IPS-NIHi7 (cell line): ENCODE data around the gene MGME1.
"Not testable (repeated sequence)": the region's sequence is repeated elsewhere in the genome, so short reads cannot be mapped to it uniquely, and the experiment has no call there.

Experiments
- DNase-seq: peaks from one replicate; pipeline ENCODE4 v3.0.0; 2012; ENCODE audit warnings: mixed read lengths; ENCODE audit errors: extremely low spot score

MGME1 gene

DNA sequence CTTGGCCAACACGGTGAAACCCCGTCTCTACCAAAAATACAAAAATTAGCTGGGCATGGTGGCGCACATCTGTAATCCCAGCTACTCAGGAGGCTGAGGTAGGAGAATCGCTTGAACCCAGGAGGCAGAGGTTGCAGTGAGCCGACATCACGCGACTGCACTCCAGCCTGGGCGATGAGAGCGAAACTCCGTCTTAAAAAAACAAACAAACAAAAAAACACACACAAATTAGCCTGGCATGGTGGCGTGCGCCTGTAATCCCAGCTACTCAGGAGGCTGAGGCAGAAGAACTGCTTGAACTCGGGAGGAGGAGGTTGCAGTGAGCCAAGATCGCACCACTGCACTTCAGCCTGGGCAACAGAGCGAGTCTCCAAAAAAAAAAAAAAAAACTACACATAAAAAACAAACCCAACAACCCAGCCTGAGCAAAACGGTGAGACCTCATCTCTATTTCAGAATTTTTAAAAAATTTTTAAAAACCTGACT lies 8.4 kb upstream of the MGME1 start:
- DNase-seq = not testable (repeated sequence)

GRCh38 chr20:17960927-17961586 lies 7.8 kb upstream of the MGME1 start:
- no peak for DNase-seq

DNA sequence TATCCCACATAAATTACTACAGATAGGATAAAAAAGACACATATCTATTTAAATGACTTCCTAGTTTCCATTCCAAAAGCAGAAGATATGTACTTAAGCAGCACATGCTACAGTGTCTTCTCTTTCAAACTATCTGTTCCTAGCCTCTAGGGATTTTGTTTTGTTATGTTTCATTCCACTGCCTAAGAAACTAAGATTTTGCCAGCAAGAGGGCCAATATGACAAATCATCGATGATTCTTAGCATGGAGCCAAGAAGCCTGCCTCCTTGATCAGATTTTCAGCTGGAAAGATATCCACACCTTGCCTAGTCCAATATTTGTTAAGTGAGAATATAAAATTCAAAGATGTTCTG lies 7.3 kb upstream of the MGME1 start:
- DNase-seq = no peak

DNA sequence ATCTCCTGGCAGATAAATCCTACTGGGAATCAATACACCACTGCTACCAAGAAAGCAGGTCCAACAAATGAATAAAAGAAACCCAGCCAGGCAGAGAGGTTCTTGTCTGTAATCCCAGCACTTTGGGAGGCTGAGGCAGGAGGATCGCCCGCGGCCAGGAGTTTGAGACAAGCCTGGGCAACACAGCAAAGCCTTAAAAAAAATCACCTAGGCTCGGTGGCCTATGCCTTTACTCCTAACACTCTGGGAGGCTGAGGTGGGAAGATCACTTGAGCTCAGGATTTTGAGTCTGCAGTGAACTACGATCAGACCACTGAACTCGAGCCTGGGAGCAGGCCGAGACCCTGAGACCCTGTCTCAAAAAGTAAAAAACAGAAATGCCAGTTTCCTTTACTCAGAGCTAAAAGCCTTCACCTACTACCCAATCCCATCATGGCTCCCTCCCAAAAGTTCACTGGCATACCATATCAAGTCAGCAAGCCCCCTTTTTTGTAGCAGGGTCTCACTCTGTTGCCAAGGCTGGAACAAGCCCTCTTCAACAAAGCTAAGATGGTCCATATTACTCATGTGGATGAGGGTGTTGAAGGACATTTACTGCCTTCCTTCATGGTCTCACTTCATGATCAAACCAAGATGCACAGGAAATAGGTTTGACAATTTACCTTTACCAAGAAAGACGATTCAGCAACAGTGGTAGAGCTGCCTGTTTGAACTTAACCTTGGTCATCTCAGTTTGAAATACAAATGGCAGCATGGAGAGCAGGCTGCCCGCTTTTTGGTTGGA lies 5.5 kb upstream of the MGME1 start:
- no peak for DNase-seq

GRCh38 chr20:17964073-17964472 lies 4.7 kb upstream of the MGME1 start:
- DNase-seq = no peak

GRCh38 chr20:17964632-17965031 lies 4.2 kb upstream of the MGME1 start:
- DNase-seq = no peak

GRCh38 chr20:17965042-17965697 lies 3.6 kb upstream of the MGME1 start:
- no peak for DNase-seq

GRCh38 chr20:17966432-17967310 lies 2.1 kb upstream of the MGME1 start:
- no peak for DNase-seq

DNA sequence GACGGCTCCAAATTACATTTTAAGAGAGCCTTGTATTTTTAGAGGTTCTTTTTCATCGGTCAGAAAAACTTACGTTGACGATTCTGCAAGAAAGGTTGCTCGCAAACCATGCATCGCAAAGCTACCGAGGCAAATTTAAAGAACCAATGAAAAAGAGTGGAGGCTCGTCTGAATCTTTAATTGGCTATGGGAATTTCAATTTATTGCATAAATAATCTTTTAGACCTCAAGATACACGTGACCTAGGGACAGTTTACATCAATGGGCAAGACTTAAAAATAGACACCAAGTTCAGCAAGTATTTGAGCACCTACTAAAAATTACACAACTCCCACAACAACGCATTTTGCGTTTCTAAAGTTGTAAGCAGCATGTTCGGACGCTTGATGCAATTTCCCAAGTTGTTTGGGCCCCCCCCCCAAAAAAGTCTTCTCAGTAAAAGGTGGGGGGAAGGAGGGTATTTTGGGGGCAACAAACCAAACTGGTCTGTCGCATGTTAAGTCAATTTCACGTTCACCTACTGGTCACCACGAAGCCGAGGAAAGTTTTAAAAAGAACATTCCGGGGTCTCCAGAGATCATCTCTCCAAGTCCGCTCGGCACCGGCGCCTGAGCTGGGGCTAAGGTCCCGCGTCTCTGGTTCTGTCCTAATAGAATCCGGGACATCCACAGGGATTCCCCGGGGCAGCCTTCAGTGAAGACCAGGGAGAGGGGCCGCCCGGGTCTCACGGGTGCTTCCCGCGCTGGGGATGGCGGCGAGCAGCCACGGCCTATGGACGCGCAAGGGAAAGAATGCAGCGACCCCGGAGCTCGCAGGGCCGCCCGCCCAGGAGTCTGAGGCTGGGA lies 1.1 kb upstream of the MGME1 start:
- no peak for DNase-seq

- peak; percentile 39 for DNase-seq
Measured at GRCh38 chr20:17969278-17969883, 563 bp downstream of the MGME1 start.

GRCh38 chr20:17969884-17970409 lies 1.1 kb downstream of the MGME1 start:
- DNase-seq = peak; percentile 20

DNA sequence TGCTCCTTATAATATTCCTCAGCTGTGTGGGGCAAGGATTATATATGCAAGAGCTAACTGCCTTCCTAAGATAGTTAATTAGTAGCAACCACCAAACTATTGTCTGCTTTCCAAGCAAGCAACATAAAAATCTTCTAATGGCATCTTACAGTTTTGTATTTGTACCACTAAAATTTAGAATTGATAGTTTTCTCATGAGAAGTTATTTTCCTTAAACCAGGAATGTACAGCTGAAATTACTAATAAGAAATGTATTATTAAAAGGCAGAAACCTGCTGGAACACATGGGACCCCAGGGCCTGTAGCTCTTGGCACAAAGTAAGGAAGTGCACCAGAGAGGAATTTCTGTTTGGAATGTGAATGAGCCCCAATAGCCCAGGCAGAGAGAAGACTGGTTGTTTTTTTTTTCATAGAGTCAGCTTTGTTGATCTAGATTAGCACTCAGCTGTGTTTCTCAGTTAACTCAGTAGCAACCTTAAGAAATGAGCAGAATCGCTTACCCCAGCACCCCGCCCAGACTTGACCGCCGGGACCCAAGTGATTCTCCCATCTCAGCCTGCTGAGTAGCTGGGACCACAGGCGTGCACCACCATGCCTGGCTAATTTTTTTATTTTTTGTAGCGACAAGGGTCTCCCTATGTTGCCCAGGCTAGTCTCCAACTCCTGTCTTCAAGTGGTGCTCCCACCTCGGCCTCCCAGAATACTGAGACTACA lies 2.6 kb downstream of the MGME1 start:
- DNase-seq = peak; percentile 40

DNA sequence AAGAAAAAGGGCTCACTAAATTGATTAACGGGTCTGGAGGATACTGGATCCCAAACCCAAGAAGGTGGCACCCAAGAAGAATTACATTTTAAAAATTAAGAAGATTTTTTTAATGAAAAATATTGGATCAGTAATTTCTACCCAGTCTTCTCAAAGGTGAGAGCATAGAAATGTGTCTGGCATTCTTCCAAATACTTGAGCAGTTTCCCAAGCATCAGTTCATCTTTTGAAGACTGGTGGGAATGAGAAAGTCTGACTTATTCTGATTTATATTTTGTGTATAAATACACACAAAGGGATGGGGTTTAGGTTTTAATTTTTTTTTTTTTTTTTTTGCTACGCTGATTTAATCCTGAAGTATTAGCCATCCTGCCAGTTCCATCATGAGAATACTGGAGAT lies 3.3 kb downstream of the MGME1 start:
- DNase-seq = no peak

GRCh38 chr20:17976305-17976704 lies 7.5 kb downstream of the MGME1 start:
- DNase-seq = no peak

DNA sequence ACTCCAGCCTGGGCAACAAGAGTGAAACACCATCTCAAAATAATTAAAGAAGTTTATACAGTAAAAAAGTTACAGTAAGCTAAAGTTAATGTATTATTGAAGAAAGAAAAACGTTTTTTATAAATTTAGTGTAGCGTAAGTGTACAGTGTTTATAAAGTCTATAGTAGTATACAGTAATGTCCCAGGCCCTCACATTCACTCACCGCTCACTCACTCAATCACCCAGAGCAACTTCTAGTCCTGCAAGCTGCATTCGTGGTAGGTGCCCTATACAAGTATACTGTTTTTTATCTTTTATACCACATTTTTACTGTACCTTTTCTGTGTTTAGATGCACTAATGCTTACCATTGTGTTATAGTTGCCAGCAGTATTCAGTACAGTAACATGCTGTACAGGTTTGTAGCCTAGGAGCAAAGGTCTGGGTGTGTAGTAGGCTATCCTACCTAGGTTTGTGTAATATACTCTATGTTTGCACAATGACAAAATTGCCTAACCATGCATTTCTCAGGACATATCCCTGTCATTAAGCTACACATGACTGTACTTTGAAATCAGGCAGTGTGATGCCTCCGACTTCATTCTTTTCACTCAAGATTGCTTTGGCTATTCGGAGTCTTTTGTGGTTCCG lies 16.7 kb downstream of the MGME1 start:
- no peak for DNase-seq

- DNase-seq = no peak
Measured at GRCh38 chr20:17987988-17988387, 19.2 kb downstream of the MGME1 start.

DNA sequence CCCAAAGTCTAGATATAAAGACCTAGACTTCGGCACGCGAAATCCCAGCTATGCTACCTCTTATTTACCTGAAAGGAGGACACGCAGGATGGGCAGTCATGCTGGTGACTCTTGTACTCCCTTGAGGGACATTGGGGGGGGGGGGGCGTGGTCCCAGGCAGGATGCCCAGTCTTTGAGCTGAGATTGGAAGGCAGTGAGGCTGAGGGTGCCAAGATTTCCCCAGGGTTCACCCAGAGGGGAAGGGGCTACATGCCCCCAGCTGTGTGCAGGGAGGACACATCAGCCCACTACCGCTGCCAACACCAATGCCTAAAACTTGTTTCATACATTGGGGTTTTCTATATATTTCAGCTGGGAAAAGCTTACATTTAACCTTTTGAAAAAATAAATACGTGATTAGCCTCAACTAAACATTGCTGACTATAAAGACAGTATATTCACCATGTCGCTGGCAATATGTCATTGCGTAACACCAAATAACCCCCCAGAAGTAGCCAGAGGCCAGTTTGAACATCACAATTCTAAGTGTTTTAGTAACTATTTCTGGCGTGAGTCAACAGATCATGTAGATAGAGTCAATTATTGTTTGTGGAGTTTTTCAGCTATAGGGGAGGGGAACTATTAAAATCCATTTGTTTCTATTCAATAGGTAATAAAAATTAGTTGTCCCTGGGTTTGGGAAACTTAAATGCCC lies 21.6 kb downstream of the MGME1 start:
- no peak for DNase-seq

DNA sequence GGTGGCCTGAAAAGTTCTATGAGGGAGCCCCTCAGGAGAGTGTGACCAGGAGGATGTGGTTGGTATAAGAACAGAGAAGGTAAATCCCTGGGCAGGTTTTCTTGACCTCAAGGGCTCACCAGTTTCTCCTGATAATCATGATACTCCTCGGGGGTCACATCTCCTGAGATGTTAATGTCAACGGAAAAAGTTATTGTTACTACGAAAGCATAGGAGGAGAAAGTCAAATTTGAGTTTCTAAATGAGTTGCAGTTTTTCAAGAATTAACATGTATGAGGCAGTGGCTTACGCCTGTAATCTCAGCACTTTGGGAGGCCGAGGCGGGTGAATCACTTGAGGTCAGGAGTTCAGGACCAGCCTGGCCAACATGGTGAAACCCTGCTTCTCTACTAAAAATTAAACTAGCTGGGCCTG lies 23.4 kb downstream of the MGME1 start:
- no peak for DNase-seq
